Temporal lobe (tissue), 1 donor: ENCODE data around the gene C8A. TPM values are rescaled to one million over a fixed set of nuclear protein-coding genes. Genes with fewer than 3 reads are reported as not detected.

ENCODE experiments used
- total RNA-seq: library from RNA; depleted of rRNA; stranded (reverse); fragments of >200 nt; gene quantifications from one replicate; pipeline ENCODE4 v1.2.3, GENCODE V29; 2014

C8A gene
- total RNA-seq, 1 donor from 2014 or later, result not detected

Other genes starting within 250 kb of the C8A start
- 29.5 TPM for gene PRKAA2, start 209.5 kb upstream of the C8A start, total RNA-seq
- 0.49 TPM for gene FYB2, start 35.4 kb upstream of the C8A start, total RNA-seq
- not detected for gene C8B, start 111.2 kb downstream of the C8A start, total RNA-seq